ENCODE measurements around the gene PNKD. TPM values are rescaled to one million over a fixed set of nuclear protein-coding genes. Genes with fewer than 3 reads are reported as not detected.

PNKD gene
- total and polyA plus RNA-seq, 2 experiments from 2014 or later, result 28.2 to 83.3 TPM

DNA sequence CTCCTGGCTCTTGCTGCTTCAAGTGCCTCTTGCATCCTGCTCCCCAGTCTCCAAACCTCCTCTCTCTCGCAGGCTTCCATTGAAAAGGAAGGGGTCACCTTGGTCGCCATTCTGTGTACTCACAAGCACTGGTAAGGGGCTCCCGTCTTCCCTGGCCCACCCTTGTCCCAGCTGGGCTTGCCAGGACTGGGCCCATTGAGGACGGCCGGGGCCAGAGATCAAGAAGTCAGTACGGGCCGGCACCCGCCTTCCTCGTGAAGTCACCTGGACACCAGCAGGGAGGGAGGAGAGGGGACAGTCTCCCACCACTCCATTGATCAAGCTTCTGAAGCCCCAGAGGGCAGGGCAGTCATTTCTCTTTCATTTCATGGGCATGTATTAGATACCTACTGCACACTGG, 70.3 kb downstream of the PNKD start (continued):
- TF ChIP-seq, protein P1, sequence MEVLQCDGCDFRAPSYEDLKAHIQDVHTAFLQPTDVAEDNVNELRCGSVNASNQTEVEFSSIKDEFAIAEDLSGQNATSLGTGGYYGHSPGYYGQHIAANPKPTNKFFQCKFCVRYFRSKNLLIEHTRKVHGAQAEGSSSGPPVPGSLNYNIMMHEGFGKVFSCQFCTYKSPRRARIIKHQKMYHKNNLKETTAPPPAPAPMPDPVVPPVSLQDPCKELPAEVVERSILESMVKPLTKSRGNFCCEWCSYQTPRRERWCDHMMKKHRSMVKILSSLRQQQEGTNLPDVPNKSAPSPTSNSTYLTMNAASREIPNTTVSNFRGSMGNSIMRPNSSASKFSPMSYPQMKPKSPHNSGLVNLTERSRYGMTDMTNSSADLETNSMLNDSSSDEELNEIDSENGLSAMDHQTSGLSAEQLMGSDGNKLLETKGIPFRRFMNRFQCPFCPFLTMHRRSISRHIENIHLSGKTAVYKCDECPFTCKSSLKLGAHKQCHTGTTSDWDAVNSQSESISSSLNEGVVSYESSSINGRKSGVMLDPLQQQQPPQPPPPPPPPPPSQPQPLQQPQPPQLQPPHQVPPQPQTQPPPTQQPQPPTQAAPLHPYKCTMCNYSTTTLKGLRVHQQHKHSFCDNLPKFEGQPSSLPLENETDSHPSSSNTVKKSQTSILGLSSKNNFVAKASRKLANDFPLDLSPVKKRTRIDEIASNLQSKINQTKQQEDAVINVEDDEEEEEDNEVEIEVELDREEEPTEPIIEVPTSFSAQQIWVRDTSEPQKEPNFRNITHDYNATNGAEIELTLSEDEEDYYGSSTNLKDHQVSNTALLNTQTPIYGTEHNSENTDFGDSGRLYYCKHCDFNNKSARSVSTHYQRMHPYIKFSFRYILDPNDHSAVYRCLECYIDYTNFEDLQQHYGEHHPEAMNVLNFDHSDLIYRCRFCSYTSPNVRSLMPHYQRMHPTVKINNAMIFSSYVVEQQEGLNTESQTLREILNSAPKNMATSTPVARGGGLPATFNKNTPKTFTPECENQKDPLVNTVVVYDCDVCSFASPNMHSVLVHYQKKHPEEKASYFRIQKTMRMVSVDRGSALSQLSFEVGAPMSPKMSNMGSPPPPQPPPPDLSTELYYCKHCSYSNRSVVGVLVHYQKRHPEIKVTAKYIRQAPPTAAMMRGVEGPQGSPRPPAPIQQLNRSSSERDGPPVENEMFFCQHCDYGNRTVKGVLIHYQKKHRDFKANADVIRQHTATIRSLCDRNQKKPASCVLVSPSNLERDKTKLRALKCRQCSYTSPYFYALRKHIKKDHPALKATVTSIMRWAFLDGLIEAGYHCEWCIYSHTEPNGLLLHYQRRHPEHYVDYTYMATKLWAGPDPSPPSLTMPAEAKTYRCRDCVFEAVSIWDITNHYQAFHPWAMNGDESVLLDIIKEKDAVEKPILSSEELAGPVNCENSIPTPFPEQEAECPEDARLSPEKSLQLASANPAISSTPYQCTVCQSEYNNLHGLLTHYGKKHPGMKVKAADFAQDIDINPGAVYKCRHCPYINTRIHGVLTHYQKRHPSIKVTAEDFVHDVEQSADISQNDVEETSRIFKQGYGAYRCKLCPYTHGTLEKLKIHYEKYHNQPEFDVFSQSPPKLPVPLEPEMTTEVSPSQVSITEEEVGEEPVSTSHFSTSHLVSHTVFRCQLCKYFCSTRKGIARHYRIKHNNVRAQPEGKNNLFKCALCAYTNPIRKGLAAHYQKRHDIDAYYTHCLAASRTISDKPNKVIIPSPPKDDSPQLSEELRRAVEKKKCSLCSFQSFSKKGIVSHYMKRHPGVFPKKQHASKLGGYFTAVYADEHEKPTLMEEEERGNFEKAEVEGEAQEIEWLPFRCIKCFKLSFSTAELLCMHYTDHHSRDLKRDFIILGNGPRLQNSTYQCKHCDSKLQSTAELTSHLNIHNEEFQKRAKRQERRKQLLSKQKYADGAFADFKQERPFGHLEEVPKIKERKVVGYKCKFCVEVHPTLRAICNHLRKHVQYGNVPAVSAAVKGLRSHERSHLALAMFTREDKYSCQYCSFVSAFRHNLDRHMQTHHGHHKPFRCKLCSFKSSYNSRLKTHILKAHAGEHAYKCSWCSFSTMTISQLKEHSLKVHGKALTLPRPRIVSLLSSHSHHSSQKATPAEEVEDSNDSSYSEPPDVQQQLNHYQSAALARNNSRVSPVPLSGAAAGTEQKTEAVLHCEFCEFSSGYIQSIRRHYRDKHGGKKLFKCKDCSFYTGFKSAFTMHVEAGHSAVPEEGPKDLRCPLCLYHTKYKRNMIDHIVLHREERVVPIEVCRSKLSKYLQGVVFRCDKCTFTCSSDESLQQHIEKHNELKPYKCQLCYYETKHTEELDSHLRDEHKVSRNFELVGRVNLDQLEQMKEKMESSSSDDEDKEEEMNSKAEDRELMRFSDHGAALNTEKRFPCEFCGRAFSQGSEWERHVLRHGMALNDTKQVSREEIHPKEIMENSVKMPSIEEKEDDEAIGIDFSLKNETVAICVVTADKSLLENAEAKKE (CRISPR knock-in tag; IDR thresholded peaks at IDR 0.05), result no peak
- TF ChIP-seq, protein P2, sequence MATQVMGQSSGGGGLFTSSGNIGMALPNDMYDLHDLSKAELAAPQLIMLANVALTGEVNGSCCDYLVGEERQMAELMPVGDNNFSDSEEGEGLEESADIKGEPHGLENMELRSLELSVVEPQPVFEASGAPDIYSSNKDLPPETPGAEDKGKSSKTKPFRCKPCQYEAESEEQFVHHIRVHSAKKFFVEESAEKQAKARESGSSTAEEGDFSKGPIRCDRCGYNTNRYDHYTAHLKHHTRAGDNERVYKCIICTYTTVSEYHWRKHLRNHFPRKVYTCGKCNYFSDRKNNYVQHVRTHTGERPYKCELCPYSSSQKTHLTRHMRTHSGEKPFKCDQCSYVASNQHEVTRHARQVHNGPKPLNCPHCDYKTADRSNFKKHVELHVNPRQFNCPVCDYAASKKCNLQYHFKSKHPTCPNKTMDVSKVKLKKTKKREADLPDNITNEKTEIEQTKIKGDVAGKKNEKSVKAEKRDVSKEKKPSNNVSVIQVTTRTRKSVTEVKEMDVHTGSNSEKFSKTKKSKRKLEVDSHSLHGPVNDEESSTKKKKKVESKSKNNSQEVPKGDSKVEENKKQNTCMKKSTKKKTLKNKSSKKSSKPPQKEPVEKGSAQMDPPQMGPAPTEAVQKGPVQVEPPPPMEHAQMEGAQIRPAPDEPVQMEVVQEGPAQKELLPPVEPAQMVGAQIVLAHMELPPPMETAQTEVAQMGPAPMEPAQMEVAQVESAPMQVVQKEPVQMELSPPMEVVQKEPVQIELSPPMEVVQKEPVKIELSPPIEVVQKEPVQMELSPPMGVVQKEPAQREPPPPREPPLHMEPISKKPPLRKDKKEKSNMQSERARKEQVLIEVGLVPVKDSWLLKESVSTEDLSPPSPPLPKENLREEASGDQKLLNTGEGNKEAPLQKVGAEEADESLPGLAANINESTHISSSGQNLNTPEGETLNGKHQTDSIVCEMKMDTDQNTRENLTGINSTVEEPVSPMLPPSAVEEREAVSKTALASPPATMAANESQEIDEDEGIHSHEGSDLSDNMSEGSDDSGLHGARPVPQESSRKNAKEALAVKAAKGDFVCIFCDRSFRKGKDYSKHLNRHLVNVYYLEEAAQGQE (IDR thresholded peaks at IDR 0.05; ENCODE audit: unreplicated experiment), result no peak
- TF ChIP-seq CREB1 (CRISPR knock-in tag; IDR thresholded peaks at IDR 0.05; ENCODE audit: low read depth) (no peak), EZH2 (IDR thresholded peaks at IDR 0.05; ENCODE audit: low read depth, unreplicated experiment) (no peak), STAT1 (IDR thresholded peaks at IDR 0.05; ENCODE audit: unreplicated experiment) (no peak), ZNF331 (CRISPR knock-in tag; IDR thresholded peaks at IDR 0.05; ENCODE audit: low read depth) (no peak)

DNA sequence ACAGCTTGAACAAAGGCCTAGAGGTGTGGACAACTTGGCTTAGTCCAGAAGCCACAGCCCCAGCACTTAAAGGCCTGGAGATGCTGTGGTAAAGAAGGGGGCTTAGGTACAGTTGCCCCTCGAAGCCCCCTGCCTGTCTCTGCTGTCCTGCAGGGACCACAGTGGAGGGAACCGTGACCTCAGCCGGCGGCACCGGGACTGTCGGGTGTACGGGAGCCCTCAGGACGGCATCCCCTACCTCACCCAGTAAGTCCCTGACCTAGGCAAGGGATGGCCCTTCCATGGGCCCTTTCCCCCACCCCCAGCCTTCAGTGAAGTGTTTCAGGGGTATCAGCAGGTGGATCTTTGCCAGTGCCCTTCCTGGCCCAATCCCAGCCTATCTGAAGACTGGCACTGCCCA, 71.1 kb downstream of the PNKD start:
- no peak for ATAC-seq
- no peak for DNase-seq (ENCODE audit: low spot score)
- H3K9me2 ChIP-seq (ENCODE audit: insufficient read depth), result no peaks in the 10 kb centered on the region
- H3K4me2 ChIP-seq, result no peak overlapping the region
- no peaks in the 10 kb centered on the region for H4K20me1 ChIP-seq (replicated peaks; ENCODE audit: insufficient read depth)
- H3K27me3 Mint-ChIP-seq (ENCODE audit: insufficient read depth, low read depth, poor library complexity), result peaks cover 2% of the 10 kb centered on the region
- H3K4me1 Mint-ChIP-seq, result peaks cover 7% of the 10 kb centered on the region
- H3K27ac Mint-ChIP-seq, result no peak overlapping the region
- H3K36me3 ChIP-seq (ENCODE audit: insufficient read depth), result no peaks in the 10 kb centered on the region
- no peak overlapping the region for H3K27ac ChIP-seq (ENCODE audit: low read depth)
- H3K9me3 Mint-ChIP-seq, result no peaks in the 10 kb centered on the region
- no peaks in the 10 kb centered on the region for H3K79me2 ChIP-seq (replicated peaks; ENCODE audit: insufficient read depth)
- TF ChIP-seq STAT1 (IDR thresholded peaks at IDR 0.05; ENCODE audit: unreplicated experiment), result no peak
- TF ChIP-seq NANOG (IDR thresholded peaks at IDR 0.05; ENCODE audit: borderline replicate concordance), result no peak
- TF ChIP-seq EZH2phosphoT487 (IDR thresholded peaks at IDR 0.05; ENCODE audit: unreplicated experiment), result no peak
- no peak for TF ChIP-seq ZNF331 (CRISPR knock-in tag; IDR thresholded peaks at IDR 0.05; ENCODE audit: low read depth)
- TF ChIP-seq, protein P2 (IDR thresholded peaks at IDR 0.05; ENCODE audit: unreplicated experiment), result no peak
- TF ChIP-seq JUNB (IDR thresholded peaks at IDR 0.05; ENCODE audit: unreplicated experiment), result no peak
- TF ChIP-seq EZH2 (IDR thresholded peaks at IDR 0.05; ENCODE audit: low read depth, unreplicated experiment), result no peak
- H3F3A ChIP-seq (replicated peaks; ENCODE audit: low read depth), result no peaks in the 10 kb centered on the region
- H3K36me3 Mint-ChIP-seq (ENCODE audit: low read depth), result no peaks in the 10 kb centered on the region; the same call in 2 of the 3 replicates
- H3K4me3 Mint-ChIP-seq, result no peak overlapping the region
- no peaks in the 10 kb centered on the region for H3K27me3 ChIP-seq (ENCODE audit: insufficient read depth)
- H3K4me3 ChIP-seq, result no peak overlapping the region
- peaks cover 5% of the 10 kb centered on the region; the same call in 1 of the 2 replicates for H3K4me1 ChIP-seq (ENCODE audit: insufficient read depth)
- H2AFZ ChIP-seq, result no peak overlapping the region
